GM18907 (cell line): ENCODE data around the gene TRMT2A.
A peak's percentile ranks its signal among the peaks of the same experiment; 100 is the strongest.

Experiments
- ATAC-seq: cut with Tn5 transposase; IDR thresholded peaks from one replicate; pipeline ENCODE4 v1.9.1; 2021; ENCODE audit warnings: mild to moderate bottlenecking, moderate library complexity; ENCODE audit not compliant: unreplicated experiment

TRMT2A gene

GRCh38 chr22:20135806-20136602 is 19.0 kb upstream of the TRMT2A start:
- ATAC-seq, result no peak

GRCh38 chr22:20135265-20135664 is 18.2 kb upstream of the TRMT2A start:
- ATAC-seq, result no peak

- ATAC-seq, result no peak
Observed at GRCh38 chr22:20133930-20134549, 17.0 kb upstream of the TRMT2A start.

GRCh38 chr22:20132686-20133246 is 15.7 kb upstream of the TRMT2A start:
- ATAC-seq, result no peak

- ATAC-seq, result peak; percentile 4
Observed at GRCh38 chr22:20131859-20132685, 15.0 kb upstream of the TRMT2A start.

GRCh38 chr22:20131597-20131858 is 14.5 kb upstream of the TRMT2A start, which contains the start of gene ZDHHC8:
Gene ZDHHC8, plus strand, starts transcription at chr22:20131804. Its CDS starts 144 bp downstream, at chr22:20131948.
- peak; percentile 39 for ATAC-seq

GRCh38 chr22:20130731-20131596 is 13.9 kb upstream of the TRMT2A start:
- peak; percentile 40 for ATAC-seq

- no peak for ATAC-seq
Observed at GRCh38 chr22:20130319-20130718, 13.3 kb upstream of the TRMT2A start.

- ATAC-seq, result no peak
Observed at GRCh38 chr22:20129747-20130014, 12.7 kb upstream of the TRMT2A start.

GRCh38 chr22:20128902-20129746 is 12.1 kb upstream of the TRMT2A start:
- ATAC-seq, result no peak

GRCh38 chr22:20128619-20128901 is 11.5 kb upstream of the TRMT2A start:
- no peak for ATAC-seq

GRCh38 chr22:20127869-20128618 is 11.0 kb upstream of the TRMT2A start:
- no peak for ATAC-seq

GRCh38 chr22:20127318-20127868 is 10.4 kb upstream of the TRMT2A start:
- ATAC-seq, result no peak

- no peak for ATAC-seq
Observed at GRCh38 chr22:20126284-20127029, 9.4 kb upstream of the TRMT2A start.

- no peak for ATAC-seq
Observed at GRCh38 chr22:20125201-20126174, 8.5 kb upstream of the TRMT2A start.

- ATAC-seq, result no peak
Observed at GRCh38 chr22:20124083-20124787, 7.2 kb upstream of the TRMT2A start.
